ENCODE results near the gene PIGU. TPM values are rescaled to one million over a fixed set of nuclear protein-coding genes. Genes with fewer than 3 reads are reported as not detected.
A peak's percentile ranks its signal among the peaks of the same experiment; 100 is the strongest.

PIGU gene
- total and polyA plus RNA-seq, 2 of the 13 experiments (the other 11 are each of a cell fraction or from before 2014, with no cell fraction given): 45.5 to 231 TPM

DNA sequence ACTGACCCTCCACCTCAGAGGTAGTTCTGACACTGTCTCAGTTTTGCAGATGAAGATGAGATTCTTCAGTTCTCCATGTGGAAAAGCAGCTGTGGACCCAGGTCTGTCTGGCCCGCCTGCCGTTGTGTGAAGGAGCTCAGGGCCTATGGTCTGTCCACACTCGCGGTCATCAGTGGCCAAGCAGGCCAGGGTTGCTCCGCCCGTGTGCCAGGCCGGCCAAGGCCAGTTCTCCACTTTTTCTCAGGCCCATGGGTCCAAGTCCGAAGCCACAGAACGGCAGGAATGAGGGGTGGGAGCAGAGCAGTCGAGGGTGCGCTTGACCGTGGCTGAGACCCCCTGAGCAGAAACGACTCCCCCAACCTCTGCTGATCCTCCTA, 127.0 kb downstream of the PIGU start (continued):
- TF ChIP-seq, protein P1, sequence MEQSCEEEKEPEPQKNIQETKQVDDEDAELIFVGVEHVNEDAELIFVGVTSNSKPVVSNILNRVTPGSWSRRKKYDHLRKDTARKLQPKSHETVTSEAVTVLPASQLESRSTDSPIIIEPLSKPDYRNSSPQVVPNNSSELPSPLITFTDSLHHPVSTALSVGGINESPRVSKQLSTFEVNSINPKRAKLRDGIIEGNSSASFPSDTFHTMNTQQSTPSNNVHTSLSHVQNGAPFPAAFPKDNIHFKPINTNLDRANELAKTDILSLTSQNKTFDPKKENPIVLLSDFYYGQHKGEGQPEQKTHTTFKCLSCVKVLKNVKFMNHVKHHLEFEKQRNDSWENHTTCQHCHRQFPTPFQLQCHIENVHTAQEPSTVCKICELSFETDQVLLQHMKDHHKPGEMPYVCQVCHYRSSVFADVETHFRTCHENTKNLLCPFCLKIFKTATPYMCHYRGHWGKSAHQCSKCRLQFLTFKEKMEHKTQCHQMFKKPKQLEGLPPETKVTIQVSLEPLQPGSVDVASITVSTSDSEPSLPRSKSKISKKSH (CRISPR knock-in tag; IDR thresholded peaks at IDR 0.05; ENCODE audit: borderline replicate concordance): 0 out of 2 replicates have a peak, but pooled peaks have one; percentile 50
- TF ChIP-seq, protein P2, sequence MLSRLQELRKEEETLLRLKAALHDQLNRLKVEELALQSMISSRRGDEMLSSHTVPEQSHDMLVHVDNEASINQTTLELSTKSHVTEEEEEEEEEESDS (CRISPR knock-in tag; IDR thresholded peaks at IDR 0.05; ENCODE audit: borderline replicate concordance): no peak
- no peak for TF ChIP-seq FOSL1 (CRISPR knock-in tag; IDR thresholded peaks at IDR 0.05; ENCODE audit: borderline replicate concordance)
- no peak for TF ChIP-seq HMGA1 (CRISPR knock-in tag; conservative IDR thresholded peaks at IDR 0.05)
- no peak for TF ChIP-seq PATZ1 (CRISPR knock-in tag; IDR thresholded peaks at IDR 0.05)
- no peak for TF ChIP-seq SNAI1 (CRISPR knock-in tag; IDR thresholded peaks at IDR 0.05; ENCODE audit: borderline replicate concordance)
- TF ChIP-seq ZNF256 (CRISPR knock-in tag; conservative IDR thresholded peaks at IDR 0.05): no peak
- peak; percentile 16; the same call in 1 of the 2 replicates for TF ChIP-seq TBX2 (CRISPR knock-in tag; IDR thresholded peaks at IDR 0.05; ENCODE audit: borderline replicate concordance)
